Measurements from ENCODE around the gene BCS1L. TPM values are rescaled to one million over a fixed set of nuclear protein-coding genes. Genes with fewer than 3 reads are reported as not detected.

Gene BCS1L
- 17.9 and 39.8 TPM in 2 replicates for total RNA-seq

GRCh38 chr2:218659258-218659987, at the start of gene BCS1L, which contains the start of gene ZNF142:
Gene BCS1L (plus strand): TSS chr2:218659683. CDS start chr2:218660988, 1,305 bp downstream.
Gene ZNF142 (minus strand): TSS chr2:218659623. CDS start chr2:218656429, 3,194 bp downstream.

DNA sequence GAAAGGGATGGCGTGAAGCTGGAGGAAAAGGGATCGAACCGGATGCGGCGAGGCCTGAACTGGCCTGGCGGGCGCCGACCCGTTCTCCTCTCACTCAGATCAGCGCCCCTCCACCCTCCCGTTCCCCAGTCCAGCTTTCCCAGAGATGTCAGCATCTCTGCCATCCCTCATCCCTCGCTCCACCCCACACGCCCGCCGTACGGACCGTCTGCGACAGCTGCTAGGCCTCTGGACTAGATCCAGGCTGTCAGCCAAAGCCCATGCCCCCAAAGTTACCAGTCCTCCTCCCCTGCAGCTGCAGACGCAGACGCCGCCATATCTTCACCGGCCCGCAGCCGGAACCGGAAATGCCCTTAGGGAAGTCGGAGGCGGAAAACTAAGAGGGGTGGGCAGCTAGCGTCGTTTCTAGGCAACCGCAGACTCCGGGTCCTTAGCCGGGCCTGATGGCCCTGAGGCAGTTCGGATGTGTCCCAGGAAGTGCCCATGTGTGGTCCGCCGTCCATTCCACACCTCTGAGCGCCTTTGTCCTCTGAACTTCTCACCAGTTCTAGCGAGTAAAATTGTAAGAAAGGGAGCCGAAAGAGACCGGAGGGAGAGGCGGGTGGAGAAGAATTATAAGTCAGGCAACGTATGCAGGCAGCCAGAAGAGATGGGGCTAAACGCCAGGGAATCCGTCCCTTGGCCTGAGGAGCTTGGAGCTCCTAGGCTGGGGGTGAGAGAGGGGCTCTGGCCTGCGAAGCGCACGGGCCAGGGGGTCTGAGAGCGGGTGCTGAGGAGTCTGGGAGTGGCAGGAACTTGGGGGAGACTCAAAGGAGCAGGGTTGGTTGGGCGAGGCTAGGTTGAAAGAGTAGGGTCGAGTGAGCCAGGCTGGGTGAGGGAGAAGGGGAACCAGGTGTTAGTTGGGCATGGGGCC, 12.4 kb downstream of the BCS1L start, which contains the start of the genes RNF25 and STK36:
RNF25 (minus strand) TSS at position 349 of the 913 bp plus-strand sequence; CDS start at position 317, 32 bp downstream.
STK36 (plus strand) TSS at position 433 of the 913 bp plus-strand sequence. CDS start 744 bp downstream, outside the sequence.

GRCh38 chr2:218710687-218711549, 51.4 kb downstream of the BCS1L start, which contains the start of gene TTLL4:
Gene TTLL4 (plus strand): TSS chr2:218710835. CDS start chr2:218737677, 26,842 bp downstream.

Other genes with a start within 250 kb of the BCS1L start
- gene VIL1, start 240.6 kb upstream of the BCS1L start, total RNA-seq = not detected in 2 replicates
- gene USP37, start 91.3 kb upstream of the BCS1L start, total RNA-seq = 9.0 and 14.0 TPM in 2 replicates
- gene CNOT9, start 90.8 kb upstream of the BCS1L start, total RNA-seq = 65.2 and 86.3 TPM in 2 replicates
- 0.22 and 1.4 TPM in 2 replicates for gene PLCD4, start 51.8 kb upstream of the BCS1L start, total RNA-seq
- 11.6 and 25.1 TPM in 2 replicates for gene ZNF142, start 60 bp upstream of the BCS1L start, total RNA-seq
- gene RNF25, start 12.3 kb downstream of the BCS1L start, total RNA-seq = 36.1 and 54.0 TPM in 2 replicates
- 24.7 and 33.1 TPM in 2 replicates for gene STK36, start 12.4 kb downstream of the BCS1L start, total RNA-seq
- gene TTLL4, start 51.2 kb downstream of the BCS1L start, total RNA-seq = 19.5 and 25.8 TPM in 2 replicates
- gene CYP27A1, start 122.5 kb downstream of the BCS1L start, total RNA-seq = 4.7 and 23.4 TPM in 2 replicates
- not detected in 2 replicates for gene PRKAG3, start 172.1 kb downstream of the BCS1L start, total RNA-seq
- gene WNT6, start 200.1 kb downstream of the BCS1L start, total RNA-seq = not detected in 2 replicates
- not detected in 2 replicates for gene WNT10A, start 221.2 kb downstream of the BCS1L start, total RNA-seq

Measured in placental pericyte (primary cell).